ENCODE data around the gene DNAJC21. TPM values are rescaled to one million over a fixed set of nuclear protein-coding genes. Genes with fewer than 3 reads are reported as not detected.

DNAJC21 gene
- total and polyA plus RNA-seq, 12 donors = 30.4 to 58.9 (median 48.8) TPM

DNA sequence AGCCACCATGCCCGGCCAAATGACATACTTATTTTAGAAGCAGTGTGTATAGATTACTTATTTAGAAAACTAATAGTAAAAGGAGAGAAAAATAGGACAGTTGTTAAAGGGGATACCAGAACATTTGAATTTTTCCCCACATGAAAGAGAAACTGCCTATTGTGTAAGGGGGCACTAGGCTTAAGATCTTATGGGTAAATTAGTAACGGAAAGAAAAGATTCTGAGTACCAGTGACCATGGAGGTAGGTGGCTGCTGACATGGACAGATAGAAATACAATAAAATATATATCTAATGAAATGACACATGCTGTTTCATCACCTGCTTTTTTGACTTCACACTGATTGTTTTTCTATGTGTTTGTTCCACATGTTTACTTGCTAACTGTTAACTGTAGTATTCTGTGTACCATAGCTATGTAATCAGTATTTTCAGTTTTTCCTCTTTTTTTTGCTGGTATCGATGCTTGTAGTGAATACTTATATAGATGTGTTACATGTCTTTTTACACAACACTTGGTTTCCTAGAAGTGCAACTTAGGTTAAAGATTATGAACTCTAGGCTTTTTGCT is 3.0 kb upstream of the DNAJC21 start:
- intact Hi-C loops (cut with DNase I) = loop anchor here in 1 of 10 donors (5.0 kb wide), 1 partner anchor 1484 kb away; the partner anchor contains the start of gene TARS1

GRCh38 chr5:34927785-34928184 is 1.6 kb upstream of the DNAJC21 start:
- Histone ChIP-seq H3K4me1 (peaks cover 4 to 39% (median 25%) of the 10 kb centered on the region in 9 donors), H3K9me3 (no peaks in the 10 kb centered on the region), H3K4me3 (no peak overlapping the region), H3K27ac (no peak overlapping the region), H3K36me3 (peaks cover 0 to 44% (median 22%) of the 10 kb centered on the region in 9 donors), H3K27me3 (no peaks in the 10 kb centered on the region)
- DNase-seq = no peak
- ATAC-seq = no peak
- 96 to 97% methylated on average over 5 of the region's 5 CpGs for WGBS, 2 donors
- TF ChIP-seq, protein P1, sequence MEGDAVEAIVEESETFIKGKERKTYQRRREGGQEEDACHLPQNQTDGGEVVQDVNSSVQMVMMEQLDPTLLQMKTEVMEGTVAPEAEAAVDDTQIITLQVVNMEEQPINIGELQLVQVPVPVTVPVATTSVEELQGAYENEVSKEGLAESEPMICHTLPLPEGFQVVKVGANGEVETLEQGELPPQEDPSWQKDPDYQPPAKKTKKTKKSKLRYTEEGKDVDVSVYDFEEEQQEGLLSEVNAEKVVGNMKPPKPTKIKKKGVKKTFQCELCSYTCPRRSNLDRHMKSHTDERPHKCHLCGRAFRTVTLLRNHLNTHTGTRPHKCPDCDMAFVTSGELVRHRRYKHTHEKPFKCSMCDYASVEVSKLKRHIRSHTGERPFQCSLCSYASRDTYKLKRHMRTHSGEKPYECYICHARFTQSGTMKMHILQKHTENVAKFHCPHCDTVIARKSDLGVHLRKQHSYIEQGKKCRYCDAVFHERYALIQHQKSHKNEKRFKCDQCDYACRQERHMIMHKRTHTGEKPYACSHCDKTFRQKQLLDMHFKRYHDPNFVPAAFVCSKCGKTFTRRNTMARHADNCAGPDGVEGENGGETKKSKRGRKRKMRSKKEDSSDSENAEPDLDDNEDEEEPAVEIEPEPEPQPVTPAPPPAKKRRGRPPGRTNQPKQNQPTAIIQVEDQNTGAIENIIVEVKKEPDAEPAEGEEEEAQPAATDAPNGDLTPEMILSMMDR (IDR thresholded peaks at IDR 0.05) = no peak
- intact Hi-C loops (cut with DNase I) = loop anchor here in 1 of 10 donors (5.0 kb wide), 1 partner anchor 1485 kb away; the partner anchor contains the start of gene TARS1

More for the DNA sequence above, 3.0 kb upstream of the DNAJC21 start:
- Histone ChIP-seq H3K27me3 (no peaks in the 10 kb centered on the region), H3K4me3 (no peak overlapping the region), H3K9me3 (no peaks in the 10 kb centered on the region), H3K27ac (no peak overlapping the region), H3K4me1 (peaks cover 4 to 31% (median 18%) of the 10 kb centered on the region in 9 donors), H3K36me3 (peaks cover 0 to 58% (median 22%) of the 10 kb centered on the region in 9 donors)
- DNase-seq (no peak), ATAC-seq (no peak)
- WGBS, 2 donors = 88 to 89% methylated on average over 3 of the region's 3 CpGs
- TF ChIP-seq, protein P1 (IDR thresholded peaks at IDR 0.05) = no peak

GRCh38 chr5:34928267-34928666 is 1.1 kb upstream of the DNAJC21 start:
- TF ChIP-seq, protein P1 (IDR thresholded peaks at IDR 0.05) = no peak
- no peak overlapping the region for H3K4me3 ChIP-seq
- ATAC-seq = no peak
- no peaks in the 10 kb centered on the region for H3K9me3 ChIP-seq
- no peak for DNase-seq
- H3K36me3 ChIP-seq = peaks cover 0 to 42% (median 22%) of the 10 kb centered on the region in 9 donors
- H3K27ac ChIP-seq = peak overlapping the region in 3 of 10 donors; percentile 26 to 96 (median 71)
- H3K4me1 ChIP-seq = peaks cover 4 to 40% (median 25%) of the 10 kb centered on the region in 9 donors
- intact Hi-C loops (cut with DNase I) = loop anchor here in 1 of 10 donors (5.0 kb wide), 1 partner anchor 1486 kb away; the partner anchor contains the start of gene TARS1
- 93 to 97% methylated on average over 5 of the region's 5 CpGs for WGBS, 2 donors
- no peaks in the 10 kb centered on the region for H3K27me3 ChIP-seq

DNA sequence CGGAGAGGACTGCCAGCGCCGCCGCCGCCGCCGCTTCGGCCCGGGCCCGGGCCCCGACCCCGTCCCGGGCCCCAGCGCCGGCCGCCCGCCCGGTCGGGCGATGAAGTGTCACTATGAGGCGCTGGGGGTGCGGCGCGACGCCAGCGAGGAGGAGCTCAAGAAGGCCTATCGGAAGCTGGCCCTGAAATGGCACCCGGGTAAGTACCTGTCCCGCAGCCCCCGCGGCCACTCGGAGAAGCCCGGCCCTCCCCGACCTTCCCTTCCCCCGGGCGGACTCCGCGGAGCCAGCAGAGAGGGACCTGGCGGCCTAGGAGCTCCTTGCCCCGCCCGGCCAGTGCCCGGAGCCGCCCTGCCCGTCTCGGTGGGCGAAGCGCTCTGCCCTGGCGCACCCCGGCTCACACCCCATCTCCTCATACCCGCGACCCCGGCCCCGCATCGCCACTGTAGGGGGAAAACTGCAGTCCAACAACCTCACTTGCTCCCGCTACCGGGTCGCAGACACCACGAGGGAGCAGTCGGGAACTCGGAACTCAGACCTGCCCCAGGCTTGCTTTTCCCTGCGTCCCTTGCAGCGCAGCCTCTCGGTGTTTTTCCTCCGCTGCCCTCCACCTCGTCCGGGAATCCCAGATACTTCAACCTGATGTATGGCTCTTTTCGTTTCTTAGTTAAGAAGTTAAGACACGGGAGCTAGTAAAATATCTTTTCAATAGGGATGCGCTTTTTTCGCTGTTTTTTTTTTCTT is 532 bp downstream of the DNAJC21 start:
- DNase-seq (peak; percentile 88 to 90), ATAC-seq (peak; percentile 49 to 88 (median 72))
- Histone ChIP-seq H3K4me3 (peak overlapping the region; percentile 74 to 97 (median 88)), H3K4me1 (peaks cover 4 to 32% (median 20%) of the 10 kb centered on the region in 9 donors), H3K36me3 (peaks cover 0 to 42% (median 12%) of the 10 kb centered on the region in 9 donors), H3K9me3 (no peaks in the 10 kb centered on the region), H3K27me3 (no peaks in the 10 kb centered on the region), H3K27ac (peak overlapping the region; percentile 76 to 97 (median 94))
- TF ChIP-seq, protein P1 (IDR thresholded peaks at IDR 0.05) = no peak
- intact Hi-C loops (cut with DNase I) = loop anchor here in 2 of 10 donors (1.0 to 10.0 kb wide), 3 partner anchors 15 to 1488 kb away; partner anchors contain the start of genes TARS1 (in 2 of the 2), BRIX1 (in 1 of the 2) and RAD1 (in 1 of the 2)
- WGBS, 2 donors = 0 to 1% methylated on average over 50 to 70 of the region's 70 CpGs
